Renal cortex interstitium (tissue), 11 donors: ENCODE data around the gene C2orf42. TPM values are rescaled to one million over a fixed set of nuclear protein-coding genes. Genes with fewer than 3 reads are reported as not detected.
A peak's percentile ranks its signal among the peaks of the same experiment; 100 is the strongest.
"Not testable (repeated sequence)": the region's sequence is repeated elsewhere in the genome, so short reads cannot be mapped to it uniquely, and the experiment has no call there.

Experiments used
- DNase-seq, 11 donors: peaks; one replicate each; pipeline ENCODE4 v3.0.0-alpha.2; 2013; ENCODE audit warnings: low read depth in 9 of 11, low spot score in 4 of 11; ENCODE audit errors: extremely low read depth in 1 of 11
- polyA plus RNA-seq, 3 donors: library from polyadenylated mRNA; unstranded; fragments of 120-200 nt; gene quantifications; one replicate each; pipeline ENCODE4 v1.2.1, GENCODE V29; 2013; ENCODE audit not compliant: insufficient read length in 3 of 3

Gene C2orf42
- polyA plus RNA-seq, 3 donors, result 14.9 to 18.3 (median 15.5) TPM

DNA sequence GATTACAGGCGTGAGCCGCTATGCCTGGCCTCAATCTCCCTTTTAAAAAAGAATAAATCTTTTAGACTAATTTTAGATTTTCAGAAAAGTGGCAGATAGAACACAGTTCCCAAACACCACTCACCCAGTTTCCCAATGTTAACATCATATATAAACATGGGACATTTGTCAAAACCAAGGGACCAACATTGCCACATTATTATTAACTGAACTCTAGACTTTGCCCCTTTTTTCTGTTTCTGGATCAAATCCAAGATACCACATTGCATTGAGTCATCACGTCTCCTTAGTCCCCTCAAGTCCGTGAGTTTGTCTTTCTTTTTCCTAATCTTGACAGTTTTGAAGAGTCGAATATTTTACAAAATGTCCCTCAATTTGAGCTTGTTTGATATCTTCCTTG, 2.4 kb downstream of the C2orf42 start:
- DNase-seq, result no peak

DNA sequence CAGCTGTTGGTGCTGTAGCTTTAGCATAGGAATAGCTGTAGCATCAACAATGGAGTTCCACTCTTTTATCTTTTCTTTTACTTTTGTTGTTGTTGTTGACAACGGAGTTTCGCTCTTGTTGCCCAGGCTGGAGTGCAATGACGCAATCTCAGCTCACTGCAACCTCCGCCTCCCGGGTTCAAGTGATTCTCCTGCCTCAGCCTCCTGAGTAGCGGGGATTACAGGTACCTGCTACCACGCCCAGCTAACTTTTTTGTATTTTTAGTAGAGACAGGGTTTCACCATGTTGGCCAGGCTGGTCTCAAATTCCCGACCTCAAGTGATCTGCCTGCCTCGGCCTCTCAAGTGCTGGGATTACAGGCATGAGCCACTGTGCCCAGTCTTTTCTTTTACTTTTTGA, 3.6 kb downstream of the C2orf42 start:
- not testable (repeated sequence) for DNase-seq

DNA sequence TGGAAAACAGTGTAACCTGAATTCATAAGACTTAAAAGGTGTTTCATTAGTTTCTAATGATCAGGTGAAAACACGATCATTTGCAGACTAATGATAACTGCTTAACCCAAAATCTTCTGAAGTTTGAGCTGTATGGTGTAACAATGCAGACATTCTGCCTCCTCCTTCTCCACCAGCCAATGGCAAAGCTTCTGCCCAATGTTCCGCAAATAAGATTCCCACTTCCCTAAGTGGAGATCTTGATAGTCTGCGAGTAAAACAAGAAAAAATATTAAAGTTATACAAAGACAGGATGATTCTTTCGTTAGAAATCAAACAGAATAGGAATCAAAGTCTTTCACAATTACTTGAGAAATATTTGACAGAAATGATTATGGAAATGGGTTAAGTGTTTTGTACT, 8.1 kb downstream of the C2orf42 start:
- DNase-seq, result no peak

DNA sequence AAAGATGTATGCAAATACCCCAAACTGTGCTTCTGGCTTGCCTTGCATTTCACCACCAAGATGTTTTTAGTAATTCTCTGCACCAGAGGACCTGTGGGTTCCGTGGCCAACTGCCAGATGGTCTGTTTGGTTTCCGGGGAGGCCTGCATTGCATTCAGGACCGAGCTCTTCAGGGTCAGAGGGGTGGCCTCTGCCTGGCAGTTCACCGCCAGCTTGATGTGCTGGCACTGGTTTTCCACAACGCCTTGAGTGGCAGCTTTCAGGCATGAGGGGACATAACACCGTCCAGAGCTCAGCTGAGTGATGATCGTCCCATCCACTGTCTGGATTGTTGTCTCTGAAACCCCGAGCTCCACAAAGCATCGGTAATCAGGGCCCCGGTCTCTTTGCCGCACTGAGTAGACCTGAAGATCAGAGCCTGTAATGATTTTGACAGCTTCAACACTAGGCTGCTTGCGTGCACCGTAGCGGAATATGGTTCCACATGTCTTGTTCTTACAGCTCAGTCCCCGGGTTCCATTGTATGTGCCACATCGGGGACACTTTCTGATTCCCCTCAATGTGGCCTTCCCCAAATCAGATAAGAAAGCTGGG, 9.4 kb downstream of the C2orf42 start:
- no peak for DNase-seq

DNA sequence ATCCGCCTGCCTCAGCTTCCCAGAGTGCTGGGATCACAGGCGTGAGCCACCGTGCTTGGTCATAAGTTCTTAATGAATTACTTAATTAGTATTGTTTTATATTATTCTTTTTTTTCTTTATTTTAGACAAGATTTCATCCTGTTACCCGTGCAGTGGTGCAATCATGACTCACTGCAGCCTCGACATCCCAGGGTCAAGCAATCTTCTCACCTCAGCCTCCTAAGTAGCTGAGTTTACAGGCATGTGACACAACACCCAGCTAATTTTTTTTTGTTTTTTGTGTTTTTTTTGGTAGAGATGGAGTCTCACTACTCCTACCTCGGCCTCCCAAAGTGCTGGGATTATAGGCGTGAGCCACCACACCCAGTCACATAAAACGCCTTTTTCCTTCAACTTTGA, 17.3 kb downstream of the C2orf42 start:
- no peak for DNase-seq

DNA sequence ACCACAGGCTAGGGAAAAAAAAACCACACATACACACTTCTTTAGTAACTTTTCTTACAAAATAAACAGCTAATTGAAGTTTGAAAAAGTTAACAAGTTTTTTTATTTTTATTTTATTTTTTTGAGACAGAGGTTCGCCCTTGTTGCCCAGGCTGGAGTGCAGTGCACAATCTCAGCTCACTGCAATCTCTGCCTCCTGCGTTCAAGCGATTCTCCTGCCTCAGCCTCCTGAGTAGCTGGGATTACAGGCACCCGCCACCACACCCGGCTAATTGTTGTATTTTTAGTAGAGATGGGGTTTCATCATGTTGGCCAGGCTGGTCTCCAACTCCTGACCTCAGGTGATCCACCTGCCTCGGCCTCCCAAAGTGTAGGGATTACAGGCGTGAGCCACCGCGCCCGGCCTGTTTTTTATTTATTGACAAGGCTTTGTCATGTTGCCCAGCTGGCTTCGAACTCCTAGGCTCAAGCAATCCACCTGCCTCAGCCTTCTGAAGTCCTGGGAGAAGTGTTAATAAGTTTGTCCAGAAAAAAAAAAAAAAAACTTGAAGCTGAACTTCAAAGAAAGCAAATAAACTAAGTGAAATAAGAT, 21.1 kb downstream of the C2orf42 start:
- DNase-seq, result not testable (repeated sequence)

DNA sequence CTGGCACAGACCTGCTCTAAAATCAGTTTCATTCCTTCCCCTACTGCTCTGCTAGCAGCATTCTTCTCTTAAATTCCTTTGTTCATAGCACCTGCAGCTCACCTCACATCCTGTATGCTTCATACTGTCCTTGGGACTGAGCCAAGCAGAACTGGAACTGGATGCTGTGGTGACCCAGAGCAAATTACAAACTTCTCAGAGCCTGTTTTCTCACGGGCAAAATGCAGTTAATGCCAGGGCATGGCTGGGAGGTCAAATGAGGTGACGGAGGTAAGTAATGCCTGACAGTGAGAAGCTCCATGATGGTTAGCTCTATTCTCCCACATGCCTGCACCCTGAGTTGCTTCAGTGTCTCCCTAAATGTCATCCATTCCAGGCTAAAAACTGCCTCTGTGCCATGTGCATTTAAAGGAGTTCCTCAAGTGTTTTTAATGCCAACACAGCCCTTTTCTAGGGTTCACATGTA, 29.7 kb downstream of the C2orf42 start:
- no peak for DNase-seq

DNA sequence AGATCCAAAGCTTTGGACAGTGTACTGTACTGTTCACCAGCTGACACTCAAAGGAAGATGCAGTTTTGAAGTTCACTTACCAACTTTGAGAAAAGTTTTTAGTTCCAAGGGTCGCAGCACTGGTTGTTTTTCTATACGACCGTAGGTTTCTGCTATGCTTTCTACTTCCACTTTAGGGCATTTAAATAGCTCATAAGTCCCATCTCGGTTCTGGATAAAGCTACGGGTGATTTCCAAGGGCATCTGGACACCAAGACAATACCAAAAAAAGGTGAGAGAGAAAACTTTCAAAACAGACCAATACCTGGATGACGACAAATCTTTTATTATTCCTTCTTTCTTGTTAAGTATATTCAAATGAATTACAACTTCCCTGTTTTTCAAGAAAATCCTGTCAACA, 30.3 kb downstream of the C2orf42 start:
- no peak for DNase-seq

DNA sequence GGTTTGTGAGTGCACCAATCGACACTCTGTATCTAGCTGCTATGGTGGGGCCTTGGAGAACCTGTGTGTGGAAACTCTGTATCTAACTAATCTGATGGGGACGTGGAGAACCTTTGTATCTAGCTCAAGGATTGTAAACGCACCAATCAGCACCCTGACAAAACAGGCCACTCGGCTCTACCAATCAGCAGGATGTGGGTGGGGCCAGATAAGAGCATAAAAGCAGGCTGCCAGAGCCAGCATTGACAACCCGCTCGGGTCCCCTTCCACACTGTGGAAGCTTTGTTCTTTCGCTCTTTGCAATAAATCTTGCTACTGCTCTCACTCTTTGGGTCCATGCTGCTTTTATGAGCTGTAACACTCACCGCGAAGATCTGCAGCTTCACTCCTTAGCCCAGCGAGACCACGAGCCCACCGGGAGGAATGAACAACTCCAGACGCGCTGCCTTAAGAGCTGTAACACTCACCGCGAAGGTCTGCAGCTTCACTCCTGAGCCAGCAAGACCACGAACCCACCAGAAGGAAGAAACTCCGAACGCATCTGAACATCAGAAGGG, 41.6 kb downstream of the C2orf42 start:
- not testable (repeated sequence) for DNase-seq

DNA sequence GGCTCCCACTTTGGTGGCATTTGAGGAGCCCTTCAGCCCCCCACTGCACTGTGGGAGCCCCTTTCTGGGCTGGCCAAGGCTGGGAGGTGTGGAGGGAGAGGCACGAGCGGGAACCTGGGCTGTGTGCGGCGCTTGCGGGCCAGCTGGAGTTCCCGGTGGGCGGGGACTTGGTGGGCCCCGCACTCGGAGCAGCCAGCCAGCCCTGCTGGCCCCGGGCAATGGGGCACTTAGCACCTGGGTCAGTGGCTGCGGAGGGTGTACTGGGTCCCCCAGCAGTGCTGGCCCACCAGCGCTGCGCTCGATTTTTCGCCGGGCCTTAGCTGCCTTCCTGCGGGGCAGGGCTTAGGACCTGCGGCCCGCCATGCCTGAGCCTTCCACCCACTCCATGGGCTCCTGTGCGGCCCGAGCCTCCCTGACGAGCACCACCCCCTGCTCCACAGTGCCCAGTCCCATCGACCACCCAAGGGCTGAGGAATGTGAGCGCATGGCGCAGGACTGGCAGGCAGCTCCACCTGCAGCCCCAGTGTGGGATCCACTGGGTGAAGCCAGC, 42.5 kb downstream of the C2orf42 start:
- DNase-seq, result not testable (repeated sequence)

DNA sequence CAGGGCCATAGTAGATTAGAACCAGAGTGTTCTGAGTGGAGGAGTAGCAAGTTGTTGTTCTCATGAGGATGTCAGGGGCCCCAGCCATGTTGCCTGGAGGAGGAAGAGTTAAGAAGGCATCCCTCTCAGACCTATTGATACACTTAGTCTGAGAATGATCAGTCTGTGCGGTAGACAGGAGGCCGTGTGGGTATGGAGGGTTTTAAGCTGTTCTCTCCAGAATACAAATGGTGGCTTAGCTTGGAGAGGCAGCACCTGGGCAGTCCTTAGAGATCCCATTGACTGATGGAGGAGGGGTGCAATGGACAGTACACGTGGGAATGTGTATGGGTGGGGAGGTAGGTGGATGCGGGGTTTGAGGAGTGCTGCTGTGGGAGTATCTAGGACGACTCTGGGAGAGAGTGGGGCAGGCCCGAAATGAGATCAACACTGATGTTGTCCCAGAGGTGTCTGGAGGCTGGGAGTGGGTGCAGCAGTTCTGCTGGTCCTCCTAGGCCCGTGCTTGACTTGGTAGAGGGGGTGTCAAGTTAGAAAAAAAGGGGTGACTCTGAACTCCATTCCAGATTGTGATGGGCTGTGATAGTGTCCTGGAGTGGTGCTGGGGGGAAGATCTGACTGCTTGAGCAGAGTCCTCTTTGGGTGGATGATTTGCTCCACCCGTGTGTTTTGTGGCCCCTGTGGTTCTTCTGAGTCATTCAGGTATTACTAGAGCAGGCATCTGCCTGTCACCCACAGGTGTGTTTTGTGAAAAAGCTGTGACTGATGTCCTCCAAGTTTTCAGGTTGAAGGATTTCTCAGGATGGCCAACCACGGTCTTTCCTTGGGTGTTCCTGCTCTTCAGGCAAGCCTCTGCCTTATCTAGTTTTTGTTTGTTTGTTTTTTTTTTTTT, 44.7 kb downstream of the C2orf42 start:
- no peak for DNase-seq

DNA sequence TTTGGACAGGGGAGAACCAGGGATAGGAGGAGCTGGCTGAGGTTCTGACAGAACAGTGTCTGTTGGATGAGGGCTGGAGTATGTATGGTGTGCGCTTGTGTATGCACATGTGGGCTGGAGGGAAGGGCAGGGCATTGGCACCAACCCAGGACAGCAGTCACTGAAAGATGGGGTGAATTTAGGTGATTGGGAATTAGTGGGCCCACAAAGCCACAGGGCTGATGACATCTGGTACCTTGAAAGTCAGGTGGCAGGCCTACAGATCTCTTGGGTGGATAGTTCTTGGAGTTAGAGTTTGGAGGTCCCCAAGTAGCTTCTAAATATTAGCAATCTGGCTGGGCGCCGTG, 45.7 kb downstream of the C2orf42 start:
- DNase-seq, result no peak

DNA sequence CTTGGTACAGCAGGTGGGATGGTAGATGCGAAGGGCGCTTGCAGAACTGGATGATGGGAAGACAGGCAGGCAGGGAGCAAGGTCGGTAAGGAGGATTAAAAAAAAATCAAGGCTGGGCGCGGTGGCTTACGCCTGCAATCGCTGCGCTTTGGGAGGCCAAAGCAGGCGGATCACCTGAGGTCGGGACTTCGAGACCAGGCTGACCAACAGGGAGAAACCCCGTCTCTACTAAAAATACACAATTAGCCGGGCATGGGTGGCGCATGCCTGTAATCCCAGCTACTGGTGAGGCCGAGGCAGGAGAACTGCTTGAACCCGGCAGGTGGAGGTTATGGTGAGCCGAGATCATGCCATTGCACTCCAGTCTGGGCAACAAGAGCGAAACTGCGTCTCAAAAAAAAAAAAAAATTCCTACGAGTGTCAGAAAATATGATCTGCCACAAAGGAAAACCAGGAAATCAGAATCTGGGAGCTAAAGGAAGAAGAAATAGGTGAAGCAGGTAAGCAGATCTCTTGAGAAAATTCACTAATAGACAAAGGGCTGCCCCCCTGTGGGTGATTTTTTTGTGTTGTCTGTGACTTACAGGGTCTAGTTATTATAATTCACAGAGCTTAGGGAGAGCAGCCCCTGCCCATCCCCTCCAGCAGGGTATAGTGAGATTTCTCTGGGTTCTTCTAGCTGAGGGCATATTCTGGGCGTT, 46.2 kb downstream of the C2orf42 start:
- DNase-seq, result no peak

DNA sequence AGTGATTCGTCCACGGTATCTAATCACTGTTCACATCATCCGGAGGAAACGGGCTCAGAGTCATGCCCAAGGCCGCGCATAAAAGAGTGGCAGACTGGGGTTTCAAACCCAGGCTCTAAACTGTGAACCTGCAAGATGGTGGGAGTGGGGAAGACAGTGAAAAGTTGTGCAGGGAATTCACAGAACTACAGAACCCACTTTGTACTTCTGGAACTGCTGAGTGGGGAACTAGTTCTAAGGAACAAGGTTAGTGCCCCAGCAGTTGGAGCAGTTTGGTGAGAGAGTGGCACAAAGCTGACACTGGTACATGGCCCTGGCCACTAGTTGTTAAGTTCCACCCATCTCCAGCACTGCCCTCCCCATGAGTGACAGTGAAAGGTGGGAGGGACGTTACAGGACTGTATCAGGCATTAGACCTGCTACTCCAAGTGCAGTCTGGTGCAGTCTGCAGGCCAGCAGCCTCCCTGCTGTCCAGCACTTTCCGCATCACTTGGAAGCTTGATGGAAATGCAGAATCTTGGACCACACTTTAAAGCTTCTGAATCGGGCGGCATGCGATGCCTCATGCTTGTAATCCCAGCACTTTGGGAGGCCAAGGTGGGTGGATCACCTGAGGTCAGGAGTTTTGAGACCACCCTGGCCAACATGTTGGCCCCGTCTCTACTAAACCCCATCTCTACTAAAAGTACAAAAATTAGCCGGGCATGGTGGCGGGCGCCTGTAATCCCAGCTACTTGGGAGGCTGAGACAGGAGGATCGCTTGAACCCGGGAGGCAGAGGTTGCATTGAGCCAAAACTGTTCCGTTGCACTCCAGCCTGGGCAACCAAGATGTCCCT, 47.3 kb downstream of the C2orf42 start:
- DNase-seq, result peak in 1 of 11 donors; percentile 74

DNA sequence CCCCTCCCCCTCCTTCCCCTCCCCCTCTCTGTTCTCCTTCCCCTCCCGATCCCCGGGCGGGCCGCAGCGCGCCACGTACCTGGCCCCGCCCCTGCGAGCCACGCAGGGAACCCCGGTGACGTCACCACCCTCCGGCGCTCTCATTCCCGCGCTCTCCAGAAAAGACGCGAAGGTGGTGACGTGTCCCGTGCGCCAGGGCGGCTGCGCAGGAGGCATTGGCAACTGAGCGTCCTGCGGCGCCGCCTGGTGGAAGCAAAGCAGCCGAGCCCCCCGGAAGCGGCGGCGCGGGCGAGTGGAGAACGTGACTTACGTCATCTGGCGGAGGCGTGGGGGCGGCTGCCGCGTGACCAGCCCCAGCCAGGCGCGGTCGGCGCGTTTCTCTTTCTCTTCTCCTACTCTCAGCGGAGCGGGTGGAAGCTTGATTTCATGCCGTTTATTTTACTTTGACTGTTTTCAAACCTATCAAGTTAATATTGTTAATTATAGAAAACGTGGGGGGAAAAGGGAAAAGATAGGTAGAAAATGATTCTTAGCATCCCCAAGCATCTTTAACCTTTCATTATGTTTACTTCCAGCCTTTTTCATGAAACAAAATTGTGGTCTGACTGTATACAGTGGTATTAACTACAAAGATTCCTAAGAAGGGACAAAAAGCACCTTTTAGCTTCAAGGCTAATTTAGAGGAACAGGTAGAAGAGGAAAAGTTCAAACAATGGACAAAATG, 48.1 kb downstream of the C2orf42 start:
- DNase-seq, result peak; percentile 98 to 100 (median 99)

DNA sequence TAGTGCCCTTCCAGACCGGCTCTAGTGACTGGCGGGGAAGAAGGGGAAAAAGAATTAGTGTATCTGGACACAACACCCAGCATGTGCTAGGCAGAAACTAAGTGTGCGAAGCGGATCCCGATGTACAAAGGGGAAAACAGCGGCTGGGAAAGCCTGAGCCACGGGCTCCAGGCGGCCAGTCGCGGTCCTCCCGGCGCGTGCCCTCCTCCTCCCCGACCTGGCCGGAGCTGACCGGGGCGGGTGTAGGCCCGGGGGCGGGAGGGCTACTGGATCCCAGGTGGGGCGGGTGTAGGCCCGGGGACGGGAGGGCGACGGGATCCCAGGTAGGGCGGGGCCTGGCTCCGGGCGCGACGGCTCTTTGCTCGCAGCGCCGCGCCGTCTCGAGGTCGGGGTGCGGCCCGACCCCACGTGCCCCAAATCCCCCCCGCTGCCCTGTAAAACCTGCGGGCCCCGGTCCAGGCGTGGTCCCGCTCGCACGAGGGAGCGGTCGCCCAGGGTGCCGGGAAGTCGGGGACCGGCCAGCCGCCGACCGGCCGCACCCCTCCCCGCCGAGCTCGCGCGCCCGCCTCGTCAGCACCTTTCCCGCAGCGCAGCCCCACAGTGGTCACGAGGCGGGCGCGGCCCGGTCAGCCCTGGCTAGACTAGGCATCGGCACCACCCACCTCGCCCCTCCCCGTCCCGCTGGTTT, 48.8 kb downstream of the C2orf42 start:
- DNase-seq, result no peak
